GM19463 (cell line): ENCODE results near the gene LINS1.
A peak's percentile ranks its signal among the peaks of the same experiment; 100 is the strongest.

ENCODE experiments used
- ATAC-seq: cut with Tn5 transposase; IDR thresholded peaks from one replicate; pipeline ENCODE4 v1.9.1; 2021; ENCODE audit warnings: mild to moderate bottlenecking, moderate library complexity; ENCODE audit not compliant: unreplicated experiment

The LINS1 gene

DNA sequence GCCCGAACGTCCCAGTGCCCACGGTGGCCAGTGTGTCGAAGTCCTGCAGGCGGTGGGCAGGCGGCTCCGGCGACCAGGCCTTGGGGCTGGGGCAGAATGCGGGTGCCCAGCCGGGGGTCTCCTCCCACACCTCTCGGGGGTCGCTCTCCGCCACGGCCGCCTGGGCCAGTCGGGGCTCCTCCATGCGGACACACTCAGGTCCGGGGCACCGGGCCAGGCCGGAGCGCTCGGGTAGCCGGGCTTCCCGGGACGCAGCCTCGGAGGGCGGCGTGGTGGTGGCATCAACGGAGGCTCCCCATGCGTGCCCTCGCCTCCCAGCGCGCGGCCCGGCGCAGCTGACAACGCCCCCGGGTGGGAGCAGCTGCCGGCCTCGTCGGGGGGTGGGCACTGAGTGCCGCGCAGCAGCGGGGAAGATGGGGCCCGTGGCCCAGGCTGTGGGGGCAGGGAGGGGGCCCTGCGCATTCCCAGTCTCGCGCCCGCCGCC, 43.2 kb downstream of the LINS1 start:
- ATAC-seq = no peak

DNA sequence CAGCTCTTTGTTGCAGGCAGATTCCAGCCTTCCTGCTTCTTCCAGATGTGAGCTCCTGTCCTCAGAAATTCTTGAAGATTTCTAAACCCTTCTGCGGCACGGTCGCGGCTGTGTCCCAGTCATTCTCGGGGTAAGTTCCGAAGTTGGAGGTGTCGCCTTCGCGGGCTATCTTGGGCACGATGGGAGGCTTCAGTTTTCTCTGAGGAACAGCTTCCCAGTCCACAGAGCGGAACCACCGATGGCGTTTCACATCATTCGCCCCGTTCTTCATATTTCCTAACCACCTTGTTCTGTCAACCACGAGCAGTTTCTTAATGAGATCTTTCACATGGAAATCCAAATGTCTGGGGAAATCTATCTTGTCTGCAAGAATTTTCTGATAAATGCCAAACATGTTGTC, 48.5 kb downstream of the LINS1 start:
- no peak for ATAC-seq

DNA sequence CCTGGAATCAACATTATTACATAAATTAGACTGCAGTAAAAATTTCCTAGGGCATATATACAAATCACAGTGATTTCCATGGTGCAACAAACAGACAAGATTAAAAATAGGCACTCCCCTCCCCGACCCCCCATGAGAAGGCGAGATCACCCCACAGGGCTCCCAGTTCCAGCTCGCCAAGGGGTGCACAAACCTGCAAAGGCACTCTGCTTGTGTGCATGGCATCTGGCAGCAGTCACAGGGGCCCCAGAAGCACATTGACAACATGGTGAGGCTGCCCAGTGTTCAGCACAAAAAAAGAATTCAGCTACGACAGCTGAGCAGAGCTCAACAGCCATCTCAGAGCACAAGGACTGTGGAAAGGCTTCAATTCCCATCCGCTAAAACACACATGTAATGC, 54.0 kb downstream of the LINS1 start:
- no peak for ATAC-seq

- no peak for ATAC-seq
These were observed 57.0 kb downstream of the LINS1 start for GRCh38 chr15:100544946-100545345.

GRCh38 chr15:100544338-100544841, 57.6 kb downstream of the LINS1 start:
- ATAC-seq = no peak

GRCh38 chr15:100542290-100542689, 59.7 kb downstream of the LINS1 start:
- no peak for ATAC-seq

GRCh38 chr15:100537331-100537730, 64.7 kb downstream of the LINS1 start:
- peak; percentile 56 for ATAC-seq

- no peak for ATAC-seq
These were observed 65.3 kb downstream of the LINS1 start for GRCh38 chr15:100536733-100537132.

- ATAC-seq = no peak
These were observed 68.1 kb downstream of the LINS1 start for GRCh38 chr15:100533886-100534285.

DNA sequence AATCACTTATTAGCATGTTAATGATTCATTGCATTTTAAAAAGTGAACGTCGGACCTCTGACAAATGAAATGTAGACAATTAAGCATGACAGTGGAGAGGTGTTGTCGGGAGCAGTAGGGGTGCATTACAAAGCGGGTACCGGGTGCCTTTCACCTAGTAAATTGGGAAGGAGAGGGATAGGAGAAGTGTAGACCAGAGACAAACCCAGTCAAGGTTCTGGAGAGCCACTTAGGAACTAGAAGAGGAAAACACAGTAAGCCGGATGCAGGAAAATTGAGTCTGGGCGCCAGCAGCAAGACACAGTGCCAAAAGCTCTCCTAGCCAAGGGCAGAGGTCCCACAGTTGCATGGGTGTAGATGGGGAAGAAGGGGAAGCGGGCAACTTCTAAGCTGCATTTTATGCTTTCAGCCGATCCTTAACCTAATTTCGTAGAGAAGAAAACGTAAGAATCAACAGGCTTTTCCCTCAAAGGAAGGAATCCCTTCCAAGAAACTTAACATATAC, 70.1 kb downstream of the LINS1 start:
- no peak for ATAC-seq

DNA sequence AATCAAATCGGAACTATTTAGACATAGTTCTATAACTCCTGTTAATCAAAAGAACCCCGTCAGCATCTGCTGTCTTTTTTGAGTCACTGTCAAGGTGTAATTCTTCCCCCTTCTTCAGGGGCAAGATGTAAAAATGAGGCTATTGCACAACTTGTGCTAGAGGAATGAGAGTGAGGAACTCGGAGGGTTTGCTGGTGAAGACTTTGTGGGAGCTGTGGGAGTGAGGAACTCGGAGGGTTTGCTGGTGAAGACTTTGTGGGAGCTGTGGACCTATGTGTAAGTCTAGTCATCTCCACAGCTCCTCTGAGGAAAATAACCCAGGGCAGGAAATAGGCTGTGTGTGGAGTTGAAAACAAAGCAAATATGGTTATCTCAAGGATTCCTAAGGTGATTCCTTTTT, 70.8 kb downstream of the LINS1 start:
- no peak for ATAC-seq

DNA sequence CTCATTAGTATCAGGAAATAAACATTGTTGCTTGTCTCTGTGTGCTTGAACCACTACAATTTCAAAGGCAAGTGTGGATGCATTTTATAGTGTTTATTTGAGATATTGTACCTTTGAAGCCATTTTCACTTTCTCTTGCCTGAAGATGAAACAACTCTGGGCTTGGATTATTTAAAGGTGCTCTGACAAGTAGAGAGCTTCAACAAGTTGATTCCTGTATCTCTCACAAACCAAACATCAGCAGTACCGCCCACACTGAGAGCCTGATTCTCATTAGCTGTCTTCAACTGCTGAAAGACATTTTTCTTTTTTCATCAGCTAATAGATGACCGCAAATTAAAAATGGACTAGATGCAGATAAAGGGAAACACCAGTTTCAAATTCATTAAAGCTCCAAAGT, 72.4 kb downstream of the LINS1 start:
- ATAC-seq = no peak

- ATAC-seq = no peak
These were observed 73.1 kb downstream of the LINS1 start, which contains the start of gene CERS3 for GRCh38 chr15:100528833-100529428. TSS of gene CERS3 (minus strand) at chr15:100528950. CDS start at chr15:100501849, 27,101 bp downstream.

- no peak for ATAC-seq
These were observed 75.9 kb downstream of the LINS1 start for GRCh38 chr15:100526027-100526481.

DNA sequence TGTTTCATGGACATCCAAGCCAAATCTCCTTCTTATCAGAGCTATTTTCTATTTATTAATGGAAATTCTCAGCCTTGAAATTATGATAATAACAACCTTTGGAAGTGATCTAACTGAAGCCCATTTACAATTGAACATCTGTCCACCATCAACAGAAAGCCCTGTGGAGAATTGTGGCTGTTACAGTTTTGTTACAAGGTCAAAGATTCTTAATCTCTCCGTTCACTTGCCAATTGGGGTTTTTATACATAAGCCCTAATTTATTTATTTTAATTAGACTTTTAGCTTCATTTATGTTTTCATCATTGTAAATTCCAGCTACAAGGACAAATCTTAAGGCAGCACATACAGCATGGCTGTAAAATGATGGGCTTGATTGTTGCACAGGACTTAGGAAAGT, 76.5 kb downstream of the LINS1 start:
- ATAC-seq = no peak

GRCh38 chr15:100524326-100524725, 77.7 kb downstream of the LINS1 start:
- no peak for ATAC-seq

- ATAC-seq = no peak
These were observed 80.1 kb downstream of the LINS1 start for GRCh38 chr15:100521907-100522306.

- no peak for ATAC-seq
These were observed 81.7 kb downstream of the LINS1 start for GRCh38 chr15:100520132-100520921.

- ATAC-seq = no peak
These were observed 84.1 kb downstream of the LINS1 start for GRCh38 chr15:100517846-100518245.
